ENCODE results near the gene LPCAT1.

The LPCAT1 gene

DNA sequence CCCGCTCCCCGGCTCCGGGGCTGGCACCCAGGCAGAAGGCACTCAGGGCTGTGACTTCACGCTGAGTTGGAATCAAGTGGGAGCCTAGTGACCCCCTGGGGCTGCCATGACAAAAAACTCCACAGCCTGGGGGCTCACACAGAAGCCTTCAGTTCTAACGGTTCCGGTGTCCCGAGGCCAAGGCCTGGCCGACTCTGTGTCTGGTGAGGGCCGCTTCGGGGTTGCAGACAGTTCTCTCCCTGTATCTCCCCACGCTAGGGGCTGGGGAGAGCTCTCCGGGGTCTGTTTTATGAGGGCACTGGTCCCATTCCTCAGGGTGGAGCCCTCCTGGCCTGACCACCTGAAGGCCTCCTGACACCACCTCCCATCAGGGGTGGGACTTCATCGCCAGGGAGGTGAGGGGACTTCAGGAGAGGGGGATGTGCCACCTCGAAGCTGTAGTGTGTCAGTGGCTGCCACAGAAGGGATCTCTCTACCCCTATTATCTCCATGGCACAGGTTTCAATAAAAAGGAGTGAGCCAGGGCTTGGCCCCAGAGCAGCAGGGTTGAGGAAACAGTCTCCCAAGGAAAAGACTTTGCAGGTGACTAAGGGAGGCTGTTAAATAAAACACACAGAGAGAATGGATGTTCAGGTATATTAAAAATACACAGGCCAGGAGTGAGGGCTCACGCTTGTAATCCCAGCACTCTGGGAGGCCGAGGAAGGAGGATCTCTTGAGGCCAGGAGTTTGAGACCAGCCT lies 77.0 kb downstream of the LPCAT1 start:
- DNase-seq = no peak

DNA sequence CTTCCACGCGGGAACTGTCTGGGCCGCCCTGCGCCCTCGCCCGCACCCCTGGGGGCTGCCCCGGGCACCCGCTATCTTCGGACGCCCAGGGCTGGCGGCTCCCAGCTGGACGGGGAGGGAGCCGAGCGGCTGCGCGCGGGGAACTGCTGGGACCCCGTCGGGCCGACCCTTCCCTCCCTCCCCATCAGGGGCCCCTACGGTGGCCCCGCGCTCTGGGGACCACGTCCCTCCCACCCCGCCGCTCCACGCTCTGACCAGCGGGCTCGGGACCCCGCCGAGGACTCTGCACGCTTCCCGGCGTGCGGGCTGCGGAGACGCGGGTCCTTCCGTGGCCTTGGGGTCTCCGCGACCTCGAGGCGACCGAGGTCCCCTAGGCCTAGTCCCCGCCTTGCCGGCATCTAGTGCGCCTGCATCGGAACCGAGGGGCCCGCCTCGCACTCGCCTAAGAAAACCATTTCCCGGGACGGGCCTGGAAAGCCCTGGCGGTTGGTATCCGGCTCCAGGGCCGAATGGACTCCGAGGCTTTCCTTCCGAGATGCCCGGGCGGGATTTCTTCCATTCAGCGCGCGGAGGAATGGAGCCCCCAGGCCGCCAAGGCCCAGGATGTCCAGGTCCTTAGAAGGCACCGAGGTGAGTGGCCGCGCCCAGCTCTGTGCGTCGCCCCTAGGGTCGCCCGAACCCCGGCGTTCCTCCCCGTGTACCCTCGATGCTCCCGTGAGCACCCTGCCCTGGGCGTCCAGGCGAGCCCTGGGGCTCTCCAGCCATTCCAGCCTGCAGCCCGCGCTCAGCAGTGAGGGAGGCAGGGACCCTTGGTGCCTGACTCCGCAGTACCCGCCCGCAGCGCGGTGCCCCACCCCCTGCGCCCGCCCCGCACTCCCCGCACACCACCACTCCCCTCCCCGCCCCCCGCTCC lies 77.8 kb downstream of the LPCAT1 start:
- DNase-seq = no peak

DNA sequence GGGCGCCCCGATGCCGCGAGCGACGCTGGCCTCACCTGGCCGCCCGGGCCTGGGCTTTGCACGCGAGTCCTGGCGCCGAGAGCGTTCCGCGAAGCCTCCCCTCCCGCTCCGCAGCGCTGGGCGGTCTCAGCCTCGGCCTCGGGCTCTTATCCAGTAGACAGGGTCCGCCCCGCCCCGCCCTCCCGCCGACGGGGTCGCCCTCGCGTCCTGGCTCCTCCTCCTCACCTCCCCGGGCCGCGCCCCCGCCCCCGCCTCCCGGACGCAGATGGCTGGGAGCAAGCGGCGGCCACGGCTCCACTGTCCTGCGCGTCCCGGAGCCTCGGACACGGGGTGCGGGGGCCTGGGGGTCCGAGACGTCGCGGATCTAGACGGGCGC lies 78.5 kb downstream of the LPCAT1 start, which contains the start of gene SLC6A3:
TSS of gene SLC6A3 (minus strand) at position 128 of the 376 bp plus-strand sequence. CDS start 2,243 bp downstream, outside the sequence.
- no peak for DNase-seq

GRCh38 chr5:1444361-1445189 lies 79.2 kb downstream of the LPCAT1 start:
- DNase-seq = no peak

GRCh38 chr5:1443991-1444360 lies 79.8 kb downstream of the LPCAT1 start:
- DNase-seq = no peak

DNA sequence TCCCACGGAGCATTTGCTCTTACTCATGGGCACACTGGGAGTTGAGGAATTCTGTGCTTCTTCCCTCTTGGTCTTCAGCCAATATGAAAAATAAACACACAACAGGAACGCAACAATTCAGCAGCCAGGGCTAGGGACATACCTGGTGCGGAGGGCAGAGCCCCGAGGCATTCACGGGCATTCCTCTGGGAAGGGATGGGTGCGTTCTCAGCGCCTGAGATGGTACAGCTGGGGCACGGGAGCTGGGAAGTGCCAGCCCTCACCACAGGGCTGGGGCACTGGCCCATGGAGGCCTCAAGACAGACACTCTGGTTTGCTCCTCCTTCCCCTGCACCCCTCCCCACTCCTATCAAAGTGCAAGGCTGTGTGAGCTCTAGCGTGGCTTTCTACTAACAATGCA lies 80.6 kb downstream of the LPCAT1 start:
- no peak for DNase-seq

GRCh38 chr5:1442222-1443145 lies 81.3 kb downstream of the LPCAT1 start:
- DNase-seq = no peak

GRCh38 chr5:1441166-1441865 lies 82.4 kb downstream of the LPCAT1 start:
- DNase-seq = no peak

- DNase-seq = no peak
Measured at GRCh38 chr5:1440098-1440493, 83.7 kb downstream of the LPCAT1 start.

- no peak for DNase-seq
Measured at GRCh38 chr5:1439388-1440097, 84.2 kb downstream of the LPCAT1 start.

- DNase-seq = no peak
Measured at GRCh38 chr5:1438871-1439270, 84.9 kb downstream of the LPCAT1 start.

GRCh38 chr5:1437876-1438559 lies 85.7 kb downstream of the LPCAT1 start:
- DNase-seq = no peak

- DNase-seq = no peak
Measured at GRCh38 chr5:1437226-1437829, 86.4 kb downstream of the LPCAT1 start.

GRCh38 chr5:1436681-1437080 lies 87.1 kb downstream of the LPCAT1 start:
- no peak for DNase-seq

GRCh38 chr5:1436036-1436435 lies 87.7 kb downstream of the LPCAT1 start:
- no peak for DNase-seq

DNA sequence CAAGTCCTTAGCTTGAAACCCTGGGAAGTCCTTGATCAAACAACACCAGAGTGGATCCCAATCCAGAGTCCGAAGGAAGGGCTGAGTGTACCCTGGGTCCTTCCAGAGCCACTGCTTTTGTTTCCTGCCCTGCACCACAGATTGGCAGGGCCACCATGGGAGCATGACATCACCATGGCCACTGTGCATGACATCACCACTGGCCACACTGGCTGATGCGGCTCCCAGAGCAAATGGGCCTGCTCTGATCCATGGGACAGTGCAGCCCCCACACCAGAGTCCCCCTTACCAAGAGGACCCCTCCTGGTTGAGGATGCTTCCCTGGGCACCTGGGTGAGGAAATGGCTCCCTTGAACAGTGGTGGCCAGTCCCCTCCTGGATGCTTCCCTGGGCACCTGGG lies 88.4 kb downstream of the LPCAT1 start:
- no peak for DNase-seq

GRCh38 chr5:1432296-1432695 lies 91.5 kb downstream of the LPCAT1 start:
- DNase-seq = no peak

- DNase-seq = no peak
Measured at GRCh38 chr5:1431896-1432295, 91.9 kb downstream of the LPCAT1 start.
